Neural cell (in vitro differentiated cells): ENCODE data around the gene STAC.

Source experiments
- EP300 ChIP-seq: fragments of 450-650 bp; conservative IDR thresholded peaks from 2 replicates; pipeline ENCODE4 v1.6.1; 2014; ENCODE audit warnings: antibody characterized with exemption, mild to moderate bottlenecking, moderate library complexity; ENCODE audit not compliant: poor library complexity, severe bottlenecking
- EZH2 ChIP-seq: fragments of 200-600, 300-800 bp; shearing (Covaris generic), sonication (generic); IDR thresholded peaks from 2 replicates; pipeline ENCODE4 v1.6.1; 2014; ENCODE audit warnings: antibody characterized with exemption, low read length, borderline replicate concordance, mild to moderate bottlenecking; ENCODE audit not compliant: insufficient read depth, poor library complexity, severe bottlenecking
- MXI1 ChIP-seq: fragments of 450-650 bp; conservative IDR thresholded peaks from 2 replicates; pipeline ENCODE4 v1.6.1; 2014; ENCODE audit warnings: antibody characterized with exemption, mild to moderate bottlenecking; ENCODE audit not compliant: poor library complexity, severe bottlenecking
- POLR2AphosphoS5 ChIP-seq: IDR thresholded peaks from 2 replicates; pipeline ENCODE4 v1.6.1; 2012
- RAD21 ChIP-seq: fragments of 450-650 bp; conservative IDR thresholded peaks from 2 replicates; pipeline ENCODE4 v1.6.1; 2014; ENCODE audit warnings: antibody characterized with exemption, mild to moderate bottlenecking, moderate library complexity
- REST ChIP-seq: IDR thresholded peaks from 2 replicates; pipeline ENCODE4 v1.6.1; 2012; ENCODE audit warnings: borderline replicate concordance
- SMC3 ChIP-seq: fragments of 450-650 bp; conservative IDR thresholded peaks from 2 replicates; pipeline ENCODE4 v1.6.1; 2014; ENCODE audit warnings: antibody characterized with exemption, mild to moderate bottlenecking, moderate library complexity; ENCODE audit not compliant: poor library complexity
- TAF1 ChIP-seq: IDR thresholded peaks from 2 replicates; pipeline ENCODE4 v1.6.1; 2012; ENCODE audit warnings: low read depth
- TF ChIP-seq, protein P1 (sequence below): fragments of 450-650 bp; IDR thresholded peaks from 2 replicates; pipeline ENCODE4 v1.5.1; 2014; ENCODE audit warnings: antibody characterized with exemption, mild to moderate bottlenecking, moderate library complexity; ENCODE audit not compliant: poor library complexity, severe bottlenecking

- no peak for TF ChIP-seq MXI1
- TF ChIP-seq, protein P1, sequence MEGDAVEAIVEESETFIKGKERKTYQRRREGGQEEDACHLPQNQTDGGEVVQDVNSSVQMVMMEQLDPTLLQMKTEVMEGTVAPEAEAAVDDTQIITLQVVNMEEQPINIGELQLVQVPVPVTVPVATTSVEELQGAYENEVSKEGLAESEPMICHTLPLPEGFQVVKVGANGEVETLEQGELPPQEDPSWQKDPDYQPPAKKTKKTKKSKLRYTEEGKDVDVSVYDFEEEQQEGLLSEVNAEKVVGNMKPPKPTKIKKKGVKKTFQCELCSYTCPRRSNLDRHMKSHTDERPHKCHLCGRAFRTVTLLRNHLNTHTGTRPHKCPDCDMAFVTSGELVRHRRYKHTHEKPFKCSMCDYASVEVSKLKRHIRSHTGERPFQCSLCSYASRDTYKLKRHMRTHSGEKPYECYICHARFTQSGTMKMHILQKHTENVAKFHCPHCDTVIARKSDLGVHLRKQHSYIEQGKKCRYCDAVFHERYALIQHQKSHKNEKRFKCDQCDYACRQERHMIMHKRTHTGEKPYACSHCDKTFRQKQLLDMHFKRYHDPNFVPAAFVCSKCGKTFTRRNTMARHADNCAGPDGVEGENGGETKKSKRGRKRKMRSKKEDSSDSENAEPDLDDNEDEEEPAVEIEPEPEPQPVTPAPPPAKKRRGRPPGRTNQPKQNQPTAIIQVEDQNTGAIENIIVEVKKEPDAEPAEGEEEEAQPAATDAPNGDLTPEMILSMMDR, result no peak
- no peak for TF ChIP-seq EZH2
- no peak for TF ChIP-seq REST
- TF ChIP-seq POLR2AphosphoS5, result no peak
- TF ChIP-seq RAD21, result no peak
- TF ChIP-seq TAF1, result no peak
- TF ChIP-seq EP300, result no peak
- TF ChIP-seq SMC3, result no peak
Observed at GRCh38 chr3:36477655-36478054, 97.4 kb downstream of the STAC start.
